ENCODE results near the gene PBX2. TPM values are rescaled to one million over a fixed set of nuclear protein-coding genes. Genes with fewer than 3 reads are reported as not detected.
"Not testable (repeated sequence)": the region's sequence is repeated elsewhere in the genome, so short reads cannot be mapped to it uniquely, and the experiment has no call there.

PBX2 gene
- total RNA-seq, 4 donors from 2014 or later, result 43.6 to 95.9 (median 59.3) TPM

GRCh38 chr6:32195652-32195901 lies 5.6 kb upstream of the PBX2 start:
- WGBS, result 0% methylated on average over 6 of the region's 25 CpGs

GRCh38 chr6:32194825-32195651 lies 5.0 kb upstream of the PBX2 start:
- Histone ChIP-seq H3K4me1 (peaks cover 47 to 58% (median 52%) of the 10 kb centered on the region in 4 donors), H3K9me3 (no peaks in the 10 kb centered on the region), H3K27me3 (no peaks in the 10 kb centered on the region), H3K4me3 (peak overlapping the region; percentile 53 to 95 (median 74)), H3K36me3 (peaks cover 0 to 19% (median 0%) of the 10 kb centered on the region in 4 donors), H3K27ac (replicated peaks in 1 of 4) (peak overlapping the region; percentile 89 to 100 (median 94))
- no peak for TF ChIP-seq EP300 (IDR thresholded peaks at IDR 0.05)
- peak; percentile 44 to 64 (median 47) for TF ChIP-seq CTCF (IDR thresholded peaks at IDR 0.05)
- TF ChIP-seq POLR2A (IDR thresholded peaks at IDR 0.05; ENCODE audit: low read depth), result peak; percentile 84
- peak; percentile 85 to 89 for TF ChIP-seq POLR2AphosphoS5 (IDR thresholded peaks at IDR 0.05)
- WGBS, result 21% methylated on average over 12 of the region's 15 CpGs
- intact Hi-C loops (cut with DNase I), result loop anchor here (5.0 kb wide), 2 partner anchors 47 to 782 kb away; no protein-coding TSS in a partner anchor
- DNase-seq (ENCODE audit: extremely low spot score), result no peak

More at GRCh38 chr6:32195652-32195901, 5.6 kb upstream of the PBX2 start:
- DNase-seq (ENCODE audit: extremely low spot score), result peak; percentile 100
- peaks cover 0 to 1% (median 0%) of the 10 kb centered on the region in 4 donors for H3K27me3 ChIP-seq
- H3K36me3 ChIP-seq, result peaks cover 0 to 22% (median 0%) of the 10 kb centered on the region in 4 donors
- TF ChIP-seq POLR2AphosphoS5 (IDR thresholded peaks at IDR 0.05), result no peak
- TF ChIP-seq CTCF (IDR thresholded peaks at IDR 0.05), result peak; percentile 17 to 54 (median 53)
- peak overlapping the region; percentile 94 to 100 (median 96) for H3K27ac ChIP-seq (replicated peaks in 1 of 4)
- no peaks in the 10 kb centered on the region for H3K9me3 ChIP-seq
- H3K4me1 ChIP-seq, result peaks cover 44 to 55% (median 49%) of the 10 kb centered on the region in 4 donors
- peak overlapping the region; percentile 65 to 95 (median 78) for H3K4me3 ChIP-seq
- intact Hi-C loops (cut with DNase I), result loop anchor here (5.0 kb wide), 2 partner anchors 47 to 782 kb away; no protein-coding TSS in a partner anchor

GRCh38 chr6:32194388-32194787 lies 4.4 kb upstream of the PBX2 start:
- WGBS, result 92% methylated on average over 4 of the region's 4 CpGs
- H3K9me3 ChIP-seq, result no peaks in the 10 kb centered on the region
- peak overlapping the region; percentile 89 to 100 (median 94) for H3K27ac ChIP-seq (replicated peaks in 1 of 4)
- H3K27me3 ChIP-seq, result no peaks in the 10 kb centered on the region
- H3K4me3 ChIP-seq, result no peak overlapping the region
- TF ChIP-seq POLR2A (IDR thresholded peaks at IDR 0.05; ENCODE audit: low read depth), result no peak
- TF ChIP-seq EP300 (IDR thresholded peaks at IDR 0.05), result no peak
- no peak for TF ChIP-seq CTCF (IDR thresholded peaks at IDR 0.05)
- no peak for TF ChIP-seq POLR2AphosphoS5 (IDR thresholded peaks at IDR 0.05)
- no peak for DNase-seq (ENCODE audit: extremely low spot score)
- H3K4me1 ChIP-seq, result peaks cover 47 to 60% (median 53%) of the 10 kb centered on the region in 4 donors
- peaks cover 0 to 14% (median 0%) of the 10 kb centered on the region in 4 donors for H3K36me3 ChIP-seq
- intact Hi-C loops (cut with DNase I), result no loop called here

DNA sequence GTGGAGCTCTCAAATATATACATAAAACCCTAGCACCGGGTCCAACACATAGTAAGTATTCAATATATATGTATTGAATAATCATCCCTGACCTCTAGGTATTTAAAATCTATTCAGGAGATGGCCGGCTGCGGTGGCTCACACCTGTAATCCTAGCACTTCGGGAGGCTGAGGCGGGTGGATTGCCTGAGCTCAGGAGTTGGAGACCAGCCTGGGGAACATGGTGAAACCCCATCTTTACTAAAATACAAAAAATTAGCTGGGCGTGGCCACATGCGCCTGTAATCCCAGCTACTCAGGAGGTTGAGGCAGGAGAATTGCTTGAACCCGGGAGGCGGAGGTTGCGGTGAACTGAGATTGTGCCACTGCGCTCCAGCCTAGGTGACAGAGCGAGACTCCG lies 3.1 kb upstream of the PBX2 start:
- H3K27ac ChIP-seq (replicated peaks in 1 of 4), result peak overlapping the region; percentile 90 to 99 (median 98)
- H3K27me3 ChIP-seq; intact Hi-C loops (cut with DNase I); H3K9me3 ChIP-seq; H3K36me3 ChIP-seq; DNase-seq (ENCODE audit: extremely low spot score): not testable (repeated sequence)
- WGBS, result 70% methylated on average over 13 of the region's 13 CpGs
- H3K4me3 ChIP-seq, result peak overlapping the region in 2 of 4 donors; percentile 37 to 92
- peaks cover 58 to 73% (median 65%) of the 10 kb centered on the region in 4 donors for H3K4me1 ChIP-seq

DNA sequence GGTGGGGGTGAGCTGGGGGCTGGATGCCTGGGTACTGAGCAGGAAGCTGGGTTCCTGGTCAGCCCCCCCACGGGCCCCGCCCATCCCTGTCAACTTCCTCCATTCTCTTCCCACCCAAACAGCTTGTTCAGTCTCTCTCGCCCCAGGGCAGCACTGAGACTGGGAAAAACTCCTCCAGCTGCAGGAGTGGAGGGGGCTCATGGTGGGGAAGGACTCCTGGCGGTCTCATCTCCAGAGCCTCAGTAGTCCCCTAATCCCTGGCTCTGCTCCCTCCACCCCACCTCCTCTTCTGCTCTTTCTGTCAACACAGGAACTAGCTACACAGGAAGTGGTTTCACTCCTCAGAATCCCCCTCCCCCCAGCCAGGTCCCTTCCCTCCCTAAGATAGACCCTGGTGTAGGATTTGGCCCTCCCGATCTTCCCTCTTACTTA lies 2.6 kb upstream of the PBX2 start, which contains the start of gene GPSM3:
TSS of gene GPSM3 (minus strand) at position 36 of the 432 bp plus-strand sequence. CDS start 130 bp downstream, outside the sequence.
- intact Hi-C loops (cut with DNase I), result no loop called here
- WGBS, result 44% methylated on average over 3 of the region's 5 CpGs
- Histone ChIP-seq H3K36me3 (peaks cover 3 to 8% (median 5%) of the 10 kb centered on the region in 4 donors), H3K4me3 (peak within 1 kb of the TSS; percentile 30 to 92 (median 52)), H3K27me3 (no peaks in the 10 kb centered on the region), H3K27ac (replicated peaks in 1 of 4) (peak within 1 kb of the TSS; percentile 90 to 99 (median 98)), H3K9me3 (no peaks in the 10 kb centered on the region), H3K4me1 (peaks cover 63 to 78% (median 70%) of the 10 kb centered on the region in 4 donors)
- no peak for TF ChIP-seq CTCF (IDR thresholded peaks at IDR 0.05)
- TF ChIP-seq POLR2AphosphoS5 (IDR thresholded peaks at IDR 0.05), result peak in 1 of 2 donors; percentile 42
- no peak for TF ChIP-seq POLR2A (IDR thresholded peaks at IDR 0.05; ENCODE audit: low read depth)
- TF ChIP-seq EP300 (IDR thresholded peaks at IDR 0.05), result no peak
- no peak for DNase-seq (ENCODE audit: extremely low spot score)
